ENCODE measurements around the gene MYO1E.
"Not testable (repeated sequence)": the region's sequence is repeated elsewhere in the genome, so short reads cannot be mapped to it uniquely, and the experiment has no call there.

DNA sequence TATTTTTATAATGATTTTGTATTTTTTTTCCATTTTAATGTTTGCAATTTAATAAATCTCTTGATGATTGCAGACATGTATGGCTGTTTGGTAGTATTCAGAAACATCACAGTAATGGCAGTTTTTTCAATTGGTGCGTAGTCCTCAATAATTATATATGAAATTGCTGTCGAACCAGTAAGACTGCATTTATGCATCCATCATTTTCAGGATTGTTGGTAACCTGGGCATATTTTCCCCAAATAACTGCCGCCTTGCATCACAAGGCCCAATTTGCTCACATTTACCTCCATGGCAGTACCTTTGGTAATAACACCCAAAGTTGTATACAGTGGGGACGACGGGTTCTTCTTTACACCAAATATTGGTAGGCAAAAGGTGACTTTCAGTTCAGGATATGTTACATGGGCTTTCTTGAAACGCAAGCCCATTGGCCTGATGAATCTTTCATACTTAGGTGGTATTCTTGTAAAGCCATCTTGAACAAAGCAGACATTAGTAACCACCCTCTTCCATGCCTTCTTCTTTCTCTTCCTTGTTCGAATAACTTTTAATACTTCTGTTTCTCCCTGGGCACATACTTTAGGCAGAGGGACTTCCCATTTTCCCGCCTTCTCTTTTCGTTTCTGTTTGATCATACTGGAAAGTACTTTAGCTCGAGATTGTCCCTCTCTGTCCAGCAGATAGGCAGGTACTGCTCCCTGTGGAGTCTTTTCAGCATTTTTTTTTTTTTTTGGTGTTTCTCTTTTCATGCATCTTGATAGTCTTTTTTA is 28.6 kb upstream of the MYO1E start:
- TF ChIP-seq, protein P1, sequence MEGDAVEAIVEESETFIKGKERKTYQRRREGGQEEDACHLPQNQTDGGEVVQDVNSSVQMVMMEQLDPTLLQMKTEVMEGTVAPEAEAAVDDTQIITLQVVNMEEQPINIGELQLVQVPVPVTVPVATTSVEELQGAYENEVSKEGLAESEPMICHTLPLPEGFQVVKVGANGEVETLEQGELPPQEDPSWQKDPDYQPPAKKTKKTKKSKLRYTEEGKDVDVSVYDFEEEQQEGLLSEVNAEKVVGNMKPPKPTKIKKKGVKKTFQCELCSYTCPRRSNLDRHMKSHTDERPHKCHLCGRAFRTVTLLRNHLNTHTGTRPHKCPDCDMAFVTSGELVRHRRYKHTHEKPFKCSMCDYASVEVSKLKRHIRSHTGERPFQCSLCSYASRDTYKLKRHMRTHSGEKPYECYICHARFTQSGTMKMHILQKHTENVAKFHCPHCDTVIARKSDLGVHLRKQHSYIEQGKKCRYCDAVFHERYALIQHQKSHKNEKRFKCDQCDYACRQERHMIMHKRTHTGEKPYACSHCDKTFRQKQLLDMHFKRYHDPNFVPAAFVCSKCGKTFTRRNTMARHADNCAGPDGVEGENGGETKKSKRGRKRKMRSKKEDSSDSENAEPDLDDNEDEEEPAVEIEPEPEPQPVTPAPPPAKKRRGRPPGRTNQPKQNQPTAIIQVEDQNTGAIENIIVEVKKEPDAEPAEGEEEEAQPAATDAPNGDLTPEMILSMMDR (IDR thresholded peaks at IDR 0.05), result not testable (repeated sequence)
- not testable (repeated sequence) for TF ChIP-seq POLR2A (IDR thresholded peaks at IDR 0.05)
